ENCODE measurements around the gene SYTL1. TPM values are rescaled to one million over a fixed set of nuclear protein-coding genes. Genes with fewer than 3 reads are reported as not detected.

SYTL1 gene
- 0.23 and 0.59 TPM in 2 replicates for total RNA-seq

DNA sequence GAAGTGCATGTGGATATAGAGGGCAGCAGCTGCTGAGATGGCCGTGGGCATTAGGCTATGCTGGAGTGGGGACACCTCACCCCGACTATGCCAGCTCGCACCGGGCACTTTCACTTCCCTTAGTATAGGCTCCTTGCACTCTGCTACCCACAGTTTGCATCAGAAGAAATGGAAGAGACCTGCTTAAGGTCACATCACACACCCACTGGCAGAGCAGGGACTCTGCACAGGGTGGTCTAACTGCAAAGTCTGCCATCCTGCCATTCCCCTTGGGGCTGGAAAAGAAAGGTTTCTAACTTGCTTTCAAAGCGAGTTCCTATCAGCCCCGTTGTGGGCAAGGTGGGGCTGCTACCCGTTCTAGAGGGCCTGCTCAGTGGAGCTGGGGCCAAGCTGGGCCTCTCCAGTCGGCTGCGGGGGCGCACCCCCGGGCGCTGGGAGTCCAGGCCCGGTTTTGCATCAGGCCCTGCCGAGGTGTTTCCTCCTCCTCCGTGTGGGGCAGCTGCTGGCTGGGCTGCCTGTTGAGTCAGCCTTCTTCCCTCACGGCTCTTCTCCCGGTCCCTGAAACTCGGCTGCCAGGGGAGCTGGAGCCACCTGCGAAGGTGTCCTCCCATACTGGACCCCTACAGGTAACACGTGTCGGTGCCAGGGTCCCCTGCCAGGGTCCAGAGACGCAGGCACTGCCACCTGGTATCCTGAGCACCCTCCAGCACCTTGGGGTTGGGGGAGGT is at the start of gene SYTL1:
Gene SYTL1, plus strand, starts transcription at position 498 of the 728 bp plus-strand sequence. CDS start 3,313 bp downstream, outside the sequence.

DNA sequence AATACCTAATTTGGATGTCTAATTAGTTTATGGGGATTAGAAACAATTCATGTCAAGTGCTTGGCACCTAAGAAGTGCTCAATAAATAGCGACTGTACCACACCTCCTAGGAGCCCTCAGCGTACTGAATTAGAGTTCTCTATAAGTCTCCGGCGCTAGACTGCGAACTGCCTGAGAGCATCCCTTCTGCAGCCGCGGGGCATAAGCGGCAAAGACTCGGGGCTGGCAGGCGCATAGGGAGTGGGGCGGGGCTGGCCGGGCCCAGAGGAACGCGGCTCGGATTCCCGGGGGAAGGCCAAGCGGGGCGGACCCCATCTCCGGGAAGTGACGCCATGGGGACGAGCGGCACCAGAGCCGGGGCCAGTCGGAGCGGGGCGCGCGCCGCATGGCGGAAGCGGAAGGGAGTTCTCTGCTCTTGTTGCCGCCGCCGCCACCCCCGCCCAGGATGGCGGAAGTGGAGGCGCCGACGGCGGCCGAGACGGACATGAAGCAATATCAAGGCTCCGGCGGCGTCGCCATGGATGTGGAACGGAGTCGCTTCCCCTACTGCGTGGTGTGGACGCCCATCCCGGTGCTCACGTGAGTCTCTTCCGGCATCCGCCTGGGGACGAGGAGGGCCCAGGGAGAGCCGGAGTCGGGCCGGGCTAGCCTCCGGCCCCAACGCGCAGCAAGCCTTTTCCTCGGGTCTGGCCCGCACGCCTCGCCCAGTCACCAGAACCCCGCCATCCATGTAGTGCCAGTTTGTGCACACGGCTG is 19.8 kb upstream of the SYTL1 start, which contains the start of gene TMEM222:
Gene TMEM222, plus strand, starts transcription at position 351 of the 756 bp plus-strand sequence. Its CDS starts 35 bp downstream, at position 386.

GRCh38 chr1:27366411-27367159 is 24.8 kb downstream of the SYTL1 start, which contains the start of gene MAP3K6:
MAP3K6 (minus strand) TSS chr1:27366961; CDS start chr1:27366597, 364 bp downstream.

GRCh38 chr1:27374362-27375086 is 32.7 kb downstream of the SYTL1 start, which contains the start of gene FCN3:
FCN3 (minus strand) TSS chr1:27374824; CDS start chr1:27374818, 6 bp downstream.

GRCh38 chr1:27383039-27383605 is 41.3 kb downstream of the SYTL1 start, which contains the start of gene CD164L2:
CD164L2 (minus strand) TSS chr1:27383333; CDS start chr1:27383239, 94 bp downstream.

DNA sequence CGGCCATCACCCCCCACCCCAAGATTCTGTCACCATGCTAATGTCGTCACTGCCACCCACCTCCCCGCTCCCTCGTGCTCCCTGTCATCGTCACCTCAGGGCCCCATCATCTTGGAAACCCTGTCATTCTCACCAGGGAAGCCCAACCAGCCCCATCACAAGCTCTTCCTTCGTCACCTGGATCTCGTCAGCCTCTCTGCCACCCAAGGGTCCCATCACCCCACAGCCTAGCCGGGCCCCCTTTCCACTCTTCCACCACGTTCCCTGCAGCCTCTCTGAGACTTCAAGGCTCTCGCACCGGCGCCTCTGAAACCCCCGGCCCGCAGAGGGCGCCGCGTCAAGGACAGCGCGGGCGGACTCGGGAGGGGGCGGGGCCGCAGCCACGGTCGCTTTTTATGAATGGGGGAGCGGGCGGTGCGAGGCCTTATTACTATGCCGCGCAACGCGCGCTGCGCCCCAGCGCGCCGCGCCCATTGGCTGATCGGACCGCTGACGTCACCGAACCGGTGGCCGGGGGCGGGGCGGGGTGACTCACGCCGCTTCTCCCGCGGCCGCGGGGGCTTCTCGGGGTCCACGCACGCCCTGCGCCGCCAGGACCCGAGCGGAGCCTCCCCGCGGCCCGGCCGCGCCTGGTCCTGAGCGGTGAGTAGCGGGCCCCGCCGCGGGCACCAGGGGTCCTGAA is 50.4 kb downstream of the SYTL1 start, which contains the start of gene GPR3:
Gene GPR3, plus strand, starts transcription at position 527 of the 682 bp plus-strand sequence. CDS start 1,177 bp downstream, outside the sequence.

Other genes starting within 250 kb of the SYTL1 start
- gene SLC9A1, start 186.9 kb upstream of the SYTL1 start, total RNA-seq = 9.2 and 27.8 TPM in 2 replicates
- gene WDTC1, start 107.4 kb upstream of the SYTL1 start, total RNA-seq = 21.1 and 35.8 TPM in 2 replicates
- gene TMEM222, start 19.9 kb upstream of the SYTL1 start, total RNA-seq = 15.7 and 20.8 TPM in 2 replicates
- 11.3 and 18.7 TPM in 2 replicates for gene MAP3K6, start 24.9 kb downstream of the SYTL1 start, total RNA-seq
- not detected in 2 replicates for gene FCN3, start 32.8 kb downstream of the SYTL1 start, total RNA-seq
- gene CD164L2, start 41.3 kb downstream of the SYTL1 start, total RNA-seq = not detected in 2 replicates
- 0.89 and 1.1 TPM in 2 replicates for gene GPR3, start 50.6 kb downstream of the SYTL1 start, total RNA-seq
- gene WASF2, start 148.1 kb downstream of the SYTL1 start, total RNA-seq = 12.5 and 36.5 TPM in 2 replicates

Measured in smooth muscle cell of the umbilical artery (primary cell).